GM20000 (cell line): ENCODE measurements around the gene OR2T27.
"Not testable (repeated sequence)": the region's sequence is repeated elsewhere in the genome, so short reads cannot be mapped to it uniquely, and the experiment has no call there.

Experiments
- DNase-seq: peaks from one replicate; pipeline ENCODE4 v3.0.0; 2012; ENCODE audit warnings: low spot score
- TF ChIP-seq, protein P1 (sequence below): IDR thresholded peaks from 2 replicates; pipeline ENCODE4 v1.5.1; 2012; ENCODE audit warnings: mild to moderate bottlenecking, control low read depth; ENCODE audit errors: extremely low read depth, missing control alignments

Gene OR2T27

DNA sequence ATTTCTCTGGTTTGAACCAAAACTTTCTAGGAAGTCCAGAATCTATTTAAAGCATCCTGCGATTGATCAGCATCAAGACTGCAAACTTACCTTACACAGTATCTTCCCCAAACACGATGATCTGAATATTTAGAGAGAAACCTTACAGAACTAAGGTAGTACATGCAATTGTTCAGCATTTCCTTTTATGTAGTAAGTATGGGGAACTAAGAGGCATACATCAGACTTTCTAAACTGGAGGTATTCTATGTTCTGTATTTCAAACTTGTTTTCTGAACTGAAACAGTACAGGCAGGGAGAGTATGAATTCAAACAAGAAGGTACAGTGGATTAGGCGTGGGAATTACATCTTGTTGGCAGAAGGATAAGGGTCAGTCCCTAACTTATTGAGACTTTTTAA lies at the start of gene OR2T27:
Gene OR2T27 (minus strand): TSS at position 175 of the 400 bp plus-strand sequence. CDS start 4,644 bp downstream, outside the sequence.
- not testable (repeated sequence) for DNase-seq

DNA sequence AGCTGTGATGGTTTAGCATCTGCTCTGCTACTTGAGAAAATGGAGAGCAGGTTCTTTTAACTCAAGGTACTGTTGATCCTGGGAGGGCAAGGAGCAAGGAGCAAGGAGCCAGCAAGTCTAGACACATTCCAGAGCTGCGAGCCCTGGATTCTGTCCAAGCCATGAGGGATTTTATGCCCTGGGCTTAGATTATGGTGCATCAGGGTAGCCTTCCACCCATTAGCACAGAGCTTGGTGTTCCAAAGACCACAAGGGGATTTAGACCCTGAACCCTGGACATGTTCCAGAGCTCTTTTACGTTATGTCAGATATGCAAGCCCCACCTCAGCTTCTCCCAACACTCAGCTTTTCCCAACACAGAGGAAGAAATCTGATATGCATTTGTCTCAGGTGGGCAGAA lies 49.3 kb upstream of the OR2T27 start:
- TF ChIP-seq, protein P1, sequence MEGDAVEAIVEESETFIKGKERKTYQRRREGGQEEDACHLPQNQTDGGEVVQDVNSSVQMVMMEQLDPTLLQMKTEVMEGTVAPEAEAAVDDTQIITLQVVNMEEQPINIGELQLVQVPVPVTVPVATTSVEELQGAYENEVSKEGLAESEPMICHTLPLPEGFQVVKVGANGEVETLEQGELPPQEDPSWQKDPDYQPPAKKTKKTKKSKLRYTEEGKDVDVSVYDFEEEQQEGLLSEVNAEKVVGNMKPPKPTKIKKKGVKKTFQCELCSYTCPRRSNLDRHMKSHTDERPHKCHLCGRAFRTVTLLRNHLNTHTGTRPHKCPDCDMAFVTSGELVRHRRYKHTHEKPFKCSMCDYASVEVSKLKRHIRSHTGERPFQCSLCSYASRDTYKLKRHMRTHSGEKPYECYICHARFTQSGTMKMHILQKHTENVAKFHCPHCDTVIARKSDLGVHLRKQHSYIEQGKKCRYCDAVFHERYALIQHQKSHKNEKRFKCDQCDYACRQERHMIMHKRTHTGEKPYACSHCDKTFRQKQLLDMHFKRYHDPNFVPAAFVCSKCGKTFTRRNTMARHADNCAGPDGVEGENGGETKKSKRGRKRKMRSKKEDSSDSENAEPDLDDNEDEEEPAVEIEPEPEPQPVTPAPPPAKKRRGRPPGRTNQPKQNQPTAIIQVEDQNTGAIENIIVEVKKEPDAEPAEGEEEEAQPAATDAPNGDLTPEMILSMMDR: no peak
- no peak for DNase-seq

DNA sequence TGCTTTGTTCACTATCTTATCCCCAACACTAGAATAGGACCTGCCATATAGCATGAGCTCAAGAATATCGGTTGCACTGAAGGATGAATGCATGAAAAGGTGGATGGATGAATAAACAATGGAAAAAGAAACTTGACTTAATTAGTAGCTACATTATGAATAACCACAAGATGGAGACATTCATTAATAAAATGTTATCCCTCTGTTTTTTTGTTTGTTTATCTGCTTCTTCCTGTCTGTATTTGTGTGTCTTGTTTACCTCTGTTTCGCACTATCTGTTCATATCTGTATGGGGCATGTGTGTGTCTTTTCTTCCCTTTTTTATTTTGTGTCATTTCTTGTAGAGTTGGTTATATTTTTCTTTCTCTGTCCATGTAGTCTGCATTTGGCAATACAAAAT lies 48.3 kb upstream of the OR2T27 start:
- no peak for DNase-seq
- TF ChIP-seq, protein P1: no peak

GRCh38 chr1:248702714-248703113 lies 47.4 kb upstream of the OR2T27 start, which contains the start of gene OR14I1:
TSS of gene OR14I1 (minus strand) at chr1:248702766.
- TF ChIP-seq, protein P1: no peak
- DNase-seq: no peak

DNA sequence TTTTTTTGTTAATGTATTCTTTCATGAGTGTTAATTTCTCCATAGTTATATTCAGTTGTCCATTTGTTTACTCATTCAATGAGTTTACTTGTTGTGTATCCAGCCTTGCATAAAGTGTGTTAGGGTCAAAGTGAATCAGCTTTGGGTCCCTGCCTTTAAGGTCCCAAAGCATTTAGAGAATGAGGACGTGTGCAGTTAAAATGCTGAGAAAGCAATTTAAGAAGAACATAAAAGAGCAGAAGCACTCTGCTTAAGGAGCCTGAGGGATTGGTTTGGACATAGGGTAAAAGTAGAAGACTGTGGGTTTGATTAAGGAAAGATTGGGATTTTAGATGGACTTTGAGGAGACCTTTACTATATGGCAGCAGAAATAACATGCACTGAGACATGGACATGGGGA lies 43.8 kb upstream of the OR2T27 start:
- TF ChIP-seq, protein P1: no peak
- no peak for DNase-seq

DNA sequence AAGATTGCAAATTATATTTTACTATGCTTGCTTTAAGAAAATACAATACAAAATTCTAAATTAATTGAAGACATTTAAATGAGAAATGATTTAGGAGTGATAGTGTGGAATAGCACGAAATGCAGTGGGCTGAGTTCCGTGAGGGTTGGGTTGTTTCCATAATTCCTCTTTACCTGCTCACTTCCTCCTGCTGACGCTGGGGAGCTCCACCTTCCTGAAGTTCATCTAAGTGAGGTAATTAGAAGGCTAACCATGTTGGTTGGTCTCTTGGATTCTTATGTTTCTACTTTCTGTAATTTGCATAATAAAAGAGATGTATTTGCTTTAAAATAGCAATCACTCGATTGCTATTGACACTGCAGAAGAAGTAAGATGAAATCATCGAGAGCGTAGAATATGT lies 42.6 kb upstream of the OR2T27 start:
- TF ChIP-seq, protein P1: no peak
- no peak for DNase-seq

- TF ChIP-seq, protein P1: no peak
- no peak for DNase-seq
Observed at GRCh38 chr1:248696774-248697173, 41.4 kb upstream of the OR2T27 start.

DNA sequence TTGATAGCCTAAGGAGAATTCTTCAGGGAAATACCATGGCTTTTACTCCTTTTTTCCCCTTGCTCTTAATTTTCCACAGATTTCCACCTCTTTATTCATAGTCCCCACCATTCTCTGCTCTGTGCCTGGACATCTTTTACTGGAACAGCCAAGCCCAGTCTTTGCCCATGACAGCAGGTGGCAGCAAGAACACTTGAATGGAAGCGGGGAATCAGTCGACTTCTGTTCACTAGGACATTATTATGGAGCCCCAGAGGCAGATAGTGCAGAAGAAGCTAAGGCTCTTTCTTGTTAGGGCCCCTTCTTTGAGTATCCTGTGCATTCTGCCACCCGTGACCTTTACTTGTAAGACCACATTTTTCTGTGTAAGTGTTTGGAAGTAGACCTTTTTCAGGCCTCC lies 40.9 kb upstream of the OR2T27 start:
- TF ChIP-seq, protein P1: no peak
- no peak for DNase-seq
